Astrocyte (in vitro differentiated cells and primary cell): ENCODE results near the gene GPNMB. TPM values are rescaled to one million over a fixed set of nuclear protein-coding genes. Genes with fewer than 3 reads are reported as not detected.

Source experiments
- DNase-seq: peaks from one replicate; pipeline ENCODE4 v3.0.0-alpha.2; 2010; ENCODE audit warnings: low read depth
- FAIRE-seq: peaks from 2 replicates; lab custom pipeline; 2011; peaks lifted over from hg19 to GRCh38; lab: Jason Lieb, UNC
- H2AFZ ChIP-seq: 2 replicates; pipeline ENCODE4 v1.6.0; 2012; ENCODE audit warnings: low read depth, low read length, inconsistent platforms
- H3K27ac ChIP-seq: 2 replicates; pipeline ENCODE4 v1.5.1; 2011; ENCODE audit warnings: low read depth, low read length, inconsistent platforms
- H3K27me3 ChIP-seq: 2 replicates; pipeline ENCODE4 v1.6.0; 2011; ENCODE audit warnings: low read length, inconsistent platforms; ENCODE audit not compliant: insufficient read depth
- H3K36me3 ChIP-seq: 2 replicates; pipeline ENCODE4 v1.5.1; 2011; ENCODE audit warnings: low read length, inconsistent platforms; ENCODE audit not compliant: insufficient read depth
- H3K4me1 ChIP-seq: 2 replicates; pipeline ENCODE4 v1.5.1; 2011; ENCODE audit warnings: low read length, inconsistent platforms; ENCODE audit not compliant: insufficient read depth
- H3K4me2 ChIP-seq: 2 replicates; pipeline ENCODE4 v1.6.0; 2012; ENCODE audit warnings: low read length, inconsistent platforms
- H3K4me3 ChIP-seq: 2 replicates; pipeline ENCODE4 v1.5.1; 2011; ENCODE audit warnings: low read depth, mild to moderate bottlenecking, low read length, inconsistent platforms; ENCODE audit not compliant: insufficient read depth
- H3K79me2 ChIP-seq: 2 replicates; pipeline ENCODE4 v1.6.0; 2012; ENCODE audit warnings: mild to moderate bottlenecking, low read length, inconsistent platforms; ENCODE audit not compliant: insufficient read depth
- H3K9ac ChIP-seq: 2 replicates; pipeline ENCODE4 v1.6.0; 2012; ENCODE audit warnings: mild to moderate bottlenecking, low read length, inconsistent platforms
- H3K9me3 ChIP-seq: 2 replicates; pipeline ENCODE4 v1.5.1; 2012; ENCODE audit warnings: low read depth, mild to moderate bottlenecking, low read length, inconsistent platforms; ENCODE audit not compliant: insufficient read depth
- H4K20me1 ChIP-seq: 2 replicates; pipeline ENCODE4 v1.6.0; 2012; ENCODE audit warnings: low read length, inconsistent platforms; ENCODE audit not compliant: insufficient read depth
- H3K27ac Mint-ChIP-seq: one replicate; pipeline ENCODE4 v1.8.0; 2021; ENCODE audit warnings: mild to moderate bottlenecking, mixed read lengths; ENCODE audit not compliant: unreplicated experiment
- H3K27me3 Mint-ChIP-seq: one replicate; pipeline ENCODE4 v1.8.0; 2021; ENCODE audit warnings: low read depth, mixed read lengths; ENCODE audit not compliant: unreplicated experiment
- H3K36me3 Mint-ChIP-seq: one replicate; pipeline ENCODE4 v1.8.0; 2021; ENCODE audit warnings: low read depth, mixed read lengths; ENCODE audit not compliant: unreplicated experiment
- H3K4me1 Mint-ChIP-seq: one replicate; pipeline ENCODE4 v1.8.0; 2021; ENCODE audit warnings: low read depth, mixed read lengths; ENCODE audit not compliant: unreplicated experiment
- H3K4me3 Mint-ChIP-seq: one replicate; pipeline ENCODE4 v1.8.0; 2021; ENCODE audit warnings: mild to moderate bottlenecking, moderate library complexity, mixed read lengths; ENCODE audit not compliant: unreplicated experiment
- H3K9me3 Mint-ChIP-seq: one replicate; pipeline ENCODE4 v1.8.0; 2021; ENCODE audit warnings: mild to moderate bottlenecking, mixed read lengths; ENCODE audit not compliant: unreplicated experiment
- CTCF ChIP-seq: IDR thresholded peaks from 2 replicates; pipeline ENCODE4 v1.5.1; 2011; ENCODE audit warnings: low read depth, mild to moderate bottlenecking, inconsistent platforms, low read length, moderate library complexity; ENCODE audit not compliant: insufficient read depth
- EZH2 ChIP-seq: IDR thresholded peaks from 2 replicates; pipeline ENCODE4 v1.6.1; 2012; ENCODE audit warnings: mild to moderate bottlenecking, low read length, inconsistent platforms; ENCODE audit not compliant: insufficient read depth
- total RNA-seq: library from RNA; stranded (reverse); gene quantifications from 2 replicates; pipeline ENCODE4 v1.2.1, GENCODE V29; 2021

GPNMB gene
- total RNA-seq, 1 donor from 2014 or later, result 0.91 TPM

- H3K27me3 Mint-ChIP-seq, result no peaks in the 10 kb centered on the region
- H4K20me1 ChIP-seq, result no peaks in the 10 kb centered on the region
- H3K4me2 ChIP-seq, result no peak overlapping the region
- H3K27me3 ChIP-seq, result no peaks in the 10 kb centered on the region
- no peaks in the 10 kb centered on the region for H3K36me3 ChIP-seq
- H3K9me3 ChIP-seq, result no peaks in the 10 kb centered on the region
- no peak for FAIRE-seq
- H3K9ac ChIP-seq, result no peak overlapping the region
- TF ChIP-seq EZH2, result no peak
- TF ChIP-seq CTCF, result no peak
- H3K79me2 ChIP-seq, result no peaks in the 10 kb centered on the region
- H3K9me3 Mint-ChIP-seq, result no peaks in the 10 kb centered on the region
- H3K27ac ChIP-seq, result no peak overlapping the region
- no peak overlapping the region for H3K4me3 ChIP-seq
- no peak overlapping the region for H3K4me3 Mint-ChIP-seq
- H2AFZ ChIP-seq, result no peak overlapping the region
- no peak for DNase-seq
- H3K27ac Mint-ChIP-seq, result no peak overlapping the region
- peaks cover 2% of the 10 kb centered on the region for H3K4me1 Mint-ChIP-seq
- H3K4me1 ChIP-seq, result no peaks in the 10 kb centered on the region
- no peaks in the 10 kb centered on the region for H3K36me3 Mint-ChIP-seq
Measured at GRCh38 chr7:23285657-23286646, 39.4 kb downstream of the GPNMB start.

- FAIRE-seq (no peak), DNase-seq (no peak)
- H2AFZ ChIP-seq, result no peak overlapping the region
- H3K27ac ChIP-seq, result no peak overlapping the region
- H3K4me3 ChIP-seq, result no peak overlapping the region
- no peaks in the 10 kb centered on the region for H3K9me3 ChIP-seq
- Mint-ChIP-seq H3K36me3 (no peaks in the 10 kb centered on the region), H3K9me3 (no peaks in the 10 kb centered on the region), H3K4me1 (peaks cover 2% of the 10 kb centered on the region), H3K4me3 (no peak overlapping the region), H3K27ac (no peak overlapping the region), H3K27me3 (no peaks in the 10 kb centered on the region)
- no peak overlapping the region for H3K4me2 ChIP-seq
- H3K27me3 ChIP-seq, result no peaks in the 10 kb centered on the region
- no peaks in the 10 kb centered on the region for H4K20me1 ChIP-seq
- no peaks in the 10 kb centered on the region for H3K4me1 ChIP-seq
- TF ChIP-seq CTCF (no peak), EZH2 (no peak)
- no peak overlapping the region for H3K9ac ChIP-seq
- H3K36me3 ChIP-seq, result no peaks in the 10 kb centered on the region
- no peaks in the 10 kb centered on the region for H3K79me2 ChIP-seq
Measured at GRCh38 chr7:23287612-23288011, 41.0 kb downstream of the GPNMB start.

- H3K4me3 Mint-ChIP-seq, result no peak overlapping the region
- no peak for FAIRE-seq
Measured at GRCh38 chr7:23290993-23291392, 44.4 kb downstream of the GPNMB start.

More at GRCh38 chr7:23290993-23291392, 44.4 kb downstream of the GPNMB start:
- Histone ChIP-seq H4K20me1 (no peaks in the 10 kb centered on the region), H3K36me3 (no peaks in the 10 kb centered on the region), H3K27ac (no peak overlapping the region), H3K9me3 (no peaks in the 10 kb centered on the region), H3K79me2 (no peaks in the 10 kb centered on the region), H3K27me3 (no peaks in the 10 kb centered on the region), H2AFZ (no peak overlapping the region), H3K9ac (no peak overlapping the region), H3K4me2 (no peak overlapping the region), H3K4me3 (no peak overlapping the region), H3K4me1 (no peaks in the 10 kb centered on the region)
- Mint-ChIP-seq H3K27ac (no peak overlapping the region), H3K36me3 (no peaks in the 10 kb centered on the region), H3K27me3 (no peaks in the 10 kb centered on the region), H3K9me3 (no peaks in the 10 kb centered on the region), H3K4me1 (peaks cover 2% of the 10 kb centered on the region)
- DNase-seq, result no peak
- TF ChIP-seq EZH2 (no peak), CTCF (no peak)
